ENCODE measurements around the gene ZBTB7A.

DNA sequence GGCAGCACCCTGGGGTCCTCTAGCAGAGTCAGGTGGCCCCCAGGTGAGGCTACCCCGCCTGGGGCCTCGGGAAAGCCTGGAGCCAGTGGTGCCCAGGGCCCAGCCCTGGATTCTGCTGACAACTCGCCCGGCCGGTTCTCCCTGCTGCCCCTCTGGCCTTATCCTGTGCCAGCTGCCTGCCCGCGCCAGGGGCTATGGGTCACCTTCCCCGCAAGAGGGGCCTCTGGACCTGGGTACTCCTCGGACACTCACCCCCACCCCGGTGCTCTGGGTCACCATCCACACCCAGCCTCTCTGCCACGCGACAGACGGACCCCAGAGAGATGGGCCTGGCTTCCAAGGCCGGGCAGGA lies 24.0 kb downstream of the ZBTB7A start:
- TF ChIP-seq, protein P1, sequence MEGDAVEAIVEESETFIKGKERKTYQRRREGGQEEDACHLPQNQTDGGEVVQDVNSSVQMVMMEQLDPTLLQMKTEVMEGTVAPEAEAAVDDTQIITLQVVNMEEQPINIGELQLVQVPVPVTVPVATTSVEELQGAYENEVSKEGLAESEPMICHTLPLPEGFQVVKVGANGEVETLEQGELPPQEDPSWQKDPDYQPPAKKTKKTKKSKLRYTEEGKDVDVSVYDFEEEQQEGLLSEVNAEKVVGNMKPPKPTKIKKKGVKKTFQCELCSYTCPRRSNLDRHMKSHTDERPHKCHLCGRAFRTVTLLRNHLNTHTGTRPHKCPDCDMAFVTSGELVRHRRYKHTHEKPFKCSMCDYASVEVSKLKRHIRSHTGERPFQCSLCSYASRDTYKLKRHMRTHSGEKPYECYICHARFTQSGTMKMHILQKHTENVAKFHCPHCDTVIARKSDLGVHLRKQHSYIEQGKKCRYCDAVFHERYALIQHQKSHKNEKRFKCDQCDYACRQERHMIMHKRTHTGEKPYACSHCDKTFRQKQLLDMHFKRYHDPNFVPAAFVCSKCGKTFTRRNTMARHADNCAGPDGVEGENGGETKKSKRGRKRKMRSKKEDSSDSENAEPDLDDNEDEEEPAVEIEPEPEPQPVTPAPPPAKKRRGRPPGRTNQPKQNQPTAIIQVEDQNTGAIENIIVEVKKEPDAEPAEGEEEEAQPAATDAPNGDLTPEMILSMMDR (IDR thresholded peaks at IDR 0.05), result no peak
- no peak for TF ChIP-seq POLR2A (IDR thresholded peaks at IDR 0.05)

Data from adrenal gland (tissue), 5 donors.